Measurements from ENCODE around the gene SLC38A1. TPM values are rescaled to one million over a fixed set of nuclear protein-coding genes. Genes with fewer than 3 reads are reported as not detected.

Gene SLC38A1
- 151 and 191 TPM in 2 replicates for total RNA-seq

DNA sequence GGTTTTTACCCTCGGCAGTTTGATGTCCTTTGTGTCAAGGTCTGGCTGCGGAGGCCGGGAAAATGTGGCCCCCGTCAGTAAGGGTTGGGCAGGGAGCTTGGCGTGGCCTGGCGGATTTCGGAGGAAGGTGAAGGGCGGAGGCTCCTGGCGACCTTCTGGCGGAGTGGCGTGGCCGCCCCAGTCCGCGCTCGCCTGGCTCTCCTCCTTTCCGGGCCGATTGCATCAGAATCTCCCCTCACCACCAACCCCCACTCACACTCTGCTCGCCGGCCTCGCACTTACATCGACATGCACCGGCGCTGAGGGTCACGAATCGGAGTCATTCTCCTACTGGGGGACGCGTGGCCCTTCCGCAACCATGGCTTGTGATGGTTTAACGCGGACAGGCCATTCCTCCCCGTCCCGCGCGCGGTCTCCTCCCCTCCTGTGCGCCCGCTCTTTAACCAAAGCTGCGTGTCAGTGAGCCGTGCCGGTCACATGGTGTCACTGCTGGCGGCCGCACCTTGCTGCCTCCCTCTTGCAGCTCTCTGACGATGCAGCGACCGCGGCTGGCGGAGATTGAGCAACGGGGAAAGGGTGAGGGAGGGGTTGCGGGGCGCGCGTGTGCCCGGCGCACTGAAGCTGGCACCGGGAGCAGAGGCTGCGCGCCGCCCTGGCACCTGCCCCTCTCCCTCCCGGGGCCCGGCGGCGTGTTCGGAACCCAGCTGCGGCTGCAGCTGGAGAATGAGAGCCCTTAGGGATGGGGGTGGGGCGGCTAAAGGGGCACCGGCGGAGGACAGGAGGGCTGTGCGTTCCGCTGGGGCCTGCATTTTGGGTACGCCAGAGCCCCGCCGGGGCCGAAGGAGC is at the start of gene SLC38A1:
Gene SLC38A1 (minus strand): TSS at position 461 of the 846 bp plus-strand sequence. CDS start 29,243 bp downstream, outside the sequence.

Other genes starting within 250 kb of the SLC38A1 start
- gene SLC38A2, start 103.7 kb upstream of the SLC38A1 start, total RNA-seq: 823 and 989 TPM in 2 replicates